ENCODE results near the gene NDUFC2.
"Not testable (repeated sequence)": the region's sequence is repeated elsewhere in the genome, so short reads cannot be mapped to it uniquely, and the experiment has no call there.

NDUFC2 gene

GRCh38 chr11:78054971-78055370 is 24.7 kb downstream of the NDUFC2 start:
- no peak for DNase-seq (ENCODE audit: low read depth)

GRCh38 chr11:78050964-78051831 is 28.5 kb downstream of the NDUFC2 start:
- no peak for DNase-seq (ENCODE audit: low read depth)

GRCh38 chr11:78049348-78049747 is 30.3 kb downstream of the NDUFC2 start:
- no peak for DNase-seq (ENCODE audit: low read depth)

GRCh38 chr11:78048561-78048960 is 31.1 kb downstream of the NDUFC2 start:
- no peak for DNase-seq (ENCODE audit: low read depth)

GRCh38 chr11:78046486-78046854 is 33.2 kb downstream of the NDUFC2 start:
- DNase-seq (ENCODE audit: low read depth) = no peak

- DNase-seq (ENCODE audit: low read depth) = peak; percentile 75
Observed at GRCh38 chr11:78045851-78046485, 33.7 kb downstream of the NDUFC2 start.

GRCh38 chr11:78044706-78045105 is 35.0 kb downstream of the NDUFC2 start:
- no peak for DNase-seq (ENCODE audit: low read depth)

- DNase-seq (ENCODE audit: low read depth) = no peak
Observed at GRCh38 chr11:78041843-78042440, 37.7 kb downstream of the NDUFC2 start.

GRCh38 chr11:78041380-78041719 is 38.3 kb downstream of the NDUFC2 start:
- DNase-seq (ENCODE audit: low read depth) = not testable (repeated sequence)

GRCh38 chr11:78040691-78041379 is 38.8 kb downstream of the NDUFC2 start:
- no peak for DNase-seq (ENCODE audit: low read depth)

GRCh38 chr11:78039919-78040671 is 39.6 kb downstream of the NDUFC2 start:
- DNase-seq (ENCODE audit: low read depth) = peak; percentile 2

- DNase-seq (ENCODE audit: low read depth) = no peak
Observed at GRCh38 chr11:78039391-78039918, 40.2 kb downstream of the NDUFC2 start.

- no peak for DNase-seq (ENCODE audit: low read depth)
Observed at GRCh38 chr11:78038697-78039313, 40.9 kb downstream of the NDUFC2 start.

- DNase-seq (ENCODE audit: low read depth) = no peak
Observed at GRCh38 chr11:78037825-78038620, 41.6 kb downstream of the NDUFC2 start.

GRCh38 chr11:78037056-78037455 is 42.6 kb downstream of the NDUFC2 start:
- no peak for DNase-seq (ENCODE audit: low read depth)

GRCh38 chr11:78036313-78036712 is 43.3 kb downstream of the NDUFC2 start:
- DNase-seq (ENCODE audit: low read depth) = no peak

GRCh38 chr11:78034623-78035022 is 45.0 kb downstream of the NDUFC2 start:
- no peak for DNase-seq (ENCODE audit: low read depth)

GRCh38 chr11:78033040-78033439 is 46.6 kb downstream of the NDUFC2 start:
- DNase-seq (ENCODE audit: low read depth) = no peak

- DNase-seq (ENCODE audit: low read depth) = no peak
Observed at GRCh38 chr11:78032090-78032489, 47.6 kb downstream of the NDUFC2 start.

GRCh38 chr11:78031629-78032028 is 48.0 kb downstream of the NDUFC2 start:
- no peak for DNase-seq (ENCODE audit: low read depth)
